ENCODE data around the gene KCTD19. TPM values are rescaled to one million over a fixed set of nuclear protein-coding genes. Genes with fewer than 3 reads are reported as not detected.

The KCTD19 gene
- total RNA-seq, 2 donors from 2014 or later, result 1.2 to 1.3 TPM

DNA sequence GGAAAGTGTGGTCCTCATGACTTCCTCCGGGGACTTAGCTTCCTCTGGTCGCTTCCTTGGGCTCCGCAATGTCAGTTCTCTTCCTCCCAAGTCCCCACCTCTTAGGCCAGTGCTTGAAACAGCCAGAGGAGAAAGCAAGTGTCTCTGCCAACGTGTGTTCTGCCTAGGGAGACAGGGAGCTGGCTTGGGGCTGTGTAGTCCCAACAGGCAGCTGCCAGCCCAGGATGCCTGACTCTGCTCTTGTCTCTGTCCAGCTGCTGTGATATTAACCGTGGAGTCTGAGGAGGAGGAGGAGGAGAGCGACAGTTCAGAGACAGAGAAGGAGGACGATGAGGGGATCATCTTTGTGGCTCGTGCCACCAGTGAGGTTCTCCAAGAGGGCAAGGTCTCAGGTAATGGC, 60.7 kb downstream of the KCTD19 start:
- DNase-seq, result no peak
- no peak overlapping the region for H3K27ac Mint-ChIP-seq
- Histone ChIP-seq H3K4me1 (ENCODE audit: control insufficient read depth, insufficient read depth, low read length) (peaks cover 4% of the 10 kb centered on the region), H3K9me3 (ENCODE audit: control insufficient read depth, low read length) (no peaks in the 10 kb centered on the region), H3K27me3 (ENCODE audit: control insufficient read depth, insufficient read depth, low read length, poor library complexity, severe bottlenecking) (no peaks in the 10 kb centered on the region), H3K36me3 (ENCODE audit: control insufficient read depth, insufficient read depth, low read length) (peaks cover 44% of the 10 kb centered on the region), H3K4me3 (ENCODE audit: low read length) (no peak overlapping the region), H3K27ac (ENCODE audit: low read depth, low read length) (no peak overlapping the region), H3K9ac (ENCODE audit: extremely low read depth, low read length, poor library complexity, severe bottlenecking) (no peak overlapping the region)
- H3K9me3 Mint-ChIP-seq, result no peaks in the 10 kb centered on the region
- TF ChIP-seq CTCF (conservative IDR thresholded peaks at IDR 0.05), result no peak
- peaks cover 22% of the 10 kb centered on the region for H3K4me1 Mint-ChIP-seq
- 83 to 89% methylated on average over 1 to 8 of the region's 8 CpGs for WGBS, 2 experiments (ENCODE audit: insufficient coverage in 1 of 2, insufficient read length in 1 of 2)
- H3K4me3 Mint-ChIP-seq, result no peak overlapping the region
- peaks cover 11% of the 10 kb centered on the region for H3K27me3 Mint-ChIP-seq (ENCODE audit: insufficient read depth)
- H3K36me3 Mint-ChIP-seq (ENCODE audit: low read depth), result no peaks in the 10 kb centered on the region

- H3K36me3 Mint-ChIP-seq (ENCODE audit: low read depth), result no peaks in the 10 kb centered on the region
- H3K9me3 ChIP-seq (ENCODE audit: control insufficient read depth, low read length), result no peaks in the 10 kb centered on the region
- no peaks in the 10 kb centered on the region for H3K27me3 ChIP-seq (ENCODE audit: control insufficient read depth, insufficient read depth, low read length, poor library complexity, severe bottlenecking)
- H3K9me3 Mint-ChIP-seq, result no peaks in the 10 kb centered on the region
- no peak overlapping the region for H3K4me3 ChIP-seq (ENCODE audit: low read length)
- no peak for DNase-seq
- 83 to 91% methylated on average over 2 to 5 of the region's 5 CpGs for WGBS, 2 experiments (ENCODE audit: insufficient coverage in 1 of 2, insufficient read length in 1 of 2)
- no peak for TF ChIP-seq CTCF (conservative IDR thresholded peaks at IDR 0.05)
- no peak overlapping the region for H3K4me3 Mint-ChIP-seq
- no peak overlapping the region for H3K27ac Mint-ChIP-seq
- H3K9ac ChIP-seq (ENCODE audit: extremely low read depth, low read length, poor library complexity, severe bottlenecking), result no peak overlapping the region
- peaks cover 23% of the 10 kb centered on the region for H3K4me1 Mint-ChIP-seq
- peaks cover 11% of the 10 kb centered on the region for H3K27me3 Mint-ChIP-seq (ENCODE audit: insufficient read depth)
- peaks cover 4% of the 10 kb centered on the region for H3K4me1 ChIP-seq (ENCODE audit: control insufficient read depth, insufficient read depth, low read length)
- H3K36me3 ChIP-seq (ENCODE audit: control insufficient read depth, insufficient read depth, low read length), result peaks cover 39% of the 10 kb centered on the region
- H3K27ac ChIP-seq (ENCODE audit: low read depth, low read length), result no peak overlapping the region
Observed at GRCh38 chr16:67264866-67265265, 61.7 kb downstream of the KCTD19 start.

- no peak overlapping the region for H3K4me3 ChIP-seq (ENCODE audit: low read length)
- no peak overlapping the region for H3K27ac ChIP-seq (ENCODE audit: low read depth, low read length)
- no peak overlapping the region for H3K27ac Mint-ChIP-seq
- no peak overlapping the region for H3K4me3 Mint-ChIP-seq
- peaks cover 38% of the 10 kb centered on the region for H3K36me3 ChIP-seq (ENCODE audit: control insufficient read depth, insufficient read depth, low read length)
- peaks cover 4% of the 10 kb centered on the region for H3K4me1 ChIP-seq (ENCODE audit: control insufficient read depth, insufficient read depth, low read length)
- peak; percentile 58 for TF ChIP-seq CTCF (conservative IDR thresholded peaks at IDR 0.05)
- no peak for DNase-seq
- 94 to 100% methylated on average over 4 to 9 of the region's 9 CpGs for WGBS, 2 experiments (ENCODE audit: insufficient coverage in 1 of 2, insufficient read length in 1 of 2)
- H3K4me1 Mint-ChIP-seq, result peaks cover 23% of the 10 kb centered on the region
- H3K9me3 ChIP-seq (ENCODE audit: control insufficient read depth, low read length), result no peaks in the 10 kb centered on the region
- no peaks in the 10 kb centered on the region for H3K9me3 Mint-ChIP-seq
- H3K27me3 Mint-ChIP-seq (ENCODE audit: insufficient read depth), result peaks cover 11% of the 10 kb centered on the region
- no peaks in the 10 kb centered on the region for H3K36me3 Mint-ChIP-seq (ENCODE audit: low read depth)
- H3K9ac ChIP-seq (ENCODE audit: extremely low read depth, low read length, poor library complexity, severe bottlenecking), result no peak overlapping the region
- no peaks in the 10 kb centered on the region for H3K27me3 ChIP-seq (ENCODE audit: control insufficient read depth, insufficient read depth, low read length, poor library complexity, severe bottlenecking)
Observed at GRCh38 chr16:67264277-67264676, 62.3 kb downstream of the KCTD19 start.

Measured in endodermal cell (in vitro differentiated cells).